Measurements from ENCODE around the gene AFTPH.

GRCh38 chr2:64482765-64483504 lies 41.2 kb upstream of the AFTPH start:
- TF ChIP-seq POLR2AphosphoS5 (IDR thresholded peaks at IDR 0.05; ENCODE audit: low read depth, low read length) (no peak), POLR2A (IDR thresholded peaks at IDR 0.05; ENCODE audit: low read depth, low read length) (no peak), TAF1 (IDR thresholded peaks at IDR 0.05; ENCODE audit: low read depth, low read length) (no peak), PAX5 (IDR thresholded peaks at IDR 0.05; ENCODE audit: insufficient read depth, low read length, severe bottlenecking) (no peak)

Measured in GM12891 (cell line).